AG09319 (cell line): Measurements from ENCODE around the gene ZNF420.
"Not testable (repeated sequence)": the region's sequence is repeated elsewhere in the genome, so short reads cannot be mapped to it uniquely, and the experiment has no call there.

ENCODE experiments used
- DNase-seq: peaks from one replicate; pipeline ENCODE4 v3.0.0-alpha.2; 2010; ENCODE audit warnings: low read depth; ENCODE audit errors: extremely low read depth
- CTCF ChIP-seq: IDR thresholded peaks from 2 replicates; pipeline ENCODE4 v1.5.1; 2011; ENCODE audit warnings: low read depth, mild to moderate bottlenecking, inconsistent platforms, low read length, moderate library complexity

Gene ZNF420

DNA sequence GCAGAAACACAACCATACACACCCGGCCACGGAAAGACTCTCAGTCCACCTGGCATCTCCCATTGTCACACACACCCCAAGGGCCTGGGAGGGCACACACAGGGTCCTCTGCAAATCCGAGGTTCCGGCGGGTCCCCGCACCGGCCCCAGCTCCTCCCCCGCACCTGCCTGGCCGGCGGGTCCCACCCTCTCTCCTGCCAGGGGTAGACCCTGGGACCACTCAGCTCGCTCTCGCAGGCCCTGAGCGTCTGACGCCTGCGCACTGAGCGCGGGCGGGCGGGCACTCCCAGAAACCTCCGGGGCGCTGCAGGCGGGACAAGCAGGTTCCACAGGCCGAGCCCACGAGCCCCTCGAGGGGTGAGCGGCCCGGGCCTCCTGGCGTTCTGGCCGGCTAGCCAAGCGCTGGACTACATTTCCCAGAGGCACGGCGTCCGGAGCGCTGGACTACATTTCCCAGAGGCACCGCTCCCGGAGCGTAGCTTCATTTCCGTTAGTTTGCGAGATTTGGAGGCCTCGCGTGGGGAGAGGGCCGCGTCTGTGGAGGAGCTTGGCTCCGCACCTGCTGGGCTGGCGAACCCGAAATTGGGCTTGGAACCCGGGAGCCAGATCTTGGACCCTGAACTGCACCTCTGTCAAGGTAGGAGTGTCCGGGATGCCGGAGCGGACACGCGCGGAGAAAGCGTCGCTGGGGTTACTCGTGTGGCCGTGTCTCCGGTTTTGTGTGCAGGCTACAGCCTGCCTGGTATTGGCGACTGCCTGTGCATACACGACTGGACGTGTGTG lies at the start of gene ZNF420:
ZNF420 (plus strand) TSS at position 500 of the 783 bp plus-strand sequence. CDS start 10,686 bp downstream, outside the sequence.
- DNase-seq = peak; percentile 88
- TF ChIP-seq CTCF = no peak

DNA sequence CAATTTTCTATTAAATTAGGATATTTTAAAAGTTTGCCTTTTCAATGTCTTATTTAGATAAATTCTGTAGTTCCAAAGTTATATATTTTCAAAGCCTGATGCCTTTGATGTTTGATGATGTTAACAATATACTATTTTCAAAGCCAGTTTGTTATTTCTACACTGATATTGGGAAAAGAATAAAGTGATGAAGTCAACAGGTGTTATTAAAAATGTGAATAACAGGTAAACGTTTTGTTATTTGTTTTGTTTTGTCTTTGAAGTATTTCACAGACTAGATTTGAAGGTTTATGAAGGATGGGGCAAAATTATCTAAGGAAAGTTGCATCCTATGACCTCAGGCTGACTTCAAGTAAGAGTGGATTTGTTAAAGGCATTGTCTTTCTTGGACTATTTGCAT lies 33.1 kb upstream of the ZNF420 start:
- no peak for DNase-seq

GRCh38 chr19:37055330-37055729 lies 22.9 kb upstream of the ZNF420 start:
- TF ChIP-seq CTCF = no peak

More for the DNA sequence above, 33.1 kb upstream of the ZNF420 start:
- no peak for TF ChIP-seq CTCF

DNA sequence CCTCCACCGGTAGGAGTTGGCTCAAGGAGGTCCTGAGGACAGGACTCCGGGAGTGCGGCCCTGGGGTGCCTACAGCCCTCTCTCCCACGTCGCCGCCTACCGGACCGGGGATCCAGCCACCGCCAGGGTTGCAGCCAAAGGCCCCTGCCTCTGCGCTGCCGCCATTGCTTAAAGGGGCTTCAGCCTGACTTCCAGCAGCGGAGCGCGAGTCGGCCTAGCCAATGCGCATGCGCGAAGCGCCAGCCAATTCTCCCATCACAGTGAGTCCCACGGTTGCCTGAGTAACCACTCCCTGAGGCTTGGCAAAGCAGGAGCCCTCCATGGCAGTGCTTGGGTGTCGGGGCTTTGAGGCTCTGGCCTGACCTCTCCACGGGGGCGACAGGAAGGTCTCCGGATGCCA lies 21.5 kb upstream of the ZNF420 start:
- TF ChIP-seq CTCF = no peak
- DNase-seq = no peak

More at GRCh38 chr19:37055330-37055729, 22.9 kb upstream of the ZNF420 start:
- DNase-seq = no peak

GRCh38 chr19:37059142-37059541 lies 19.1 kb upstream of the ZNF420 start:
- no peak for TF ChIP-seq CTCF
- no peak for DNase-seq

DNA sequence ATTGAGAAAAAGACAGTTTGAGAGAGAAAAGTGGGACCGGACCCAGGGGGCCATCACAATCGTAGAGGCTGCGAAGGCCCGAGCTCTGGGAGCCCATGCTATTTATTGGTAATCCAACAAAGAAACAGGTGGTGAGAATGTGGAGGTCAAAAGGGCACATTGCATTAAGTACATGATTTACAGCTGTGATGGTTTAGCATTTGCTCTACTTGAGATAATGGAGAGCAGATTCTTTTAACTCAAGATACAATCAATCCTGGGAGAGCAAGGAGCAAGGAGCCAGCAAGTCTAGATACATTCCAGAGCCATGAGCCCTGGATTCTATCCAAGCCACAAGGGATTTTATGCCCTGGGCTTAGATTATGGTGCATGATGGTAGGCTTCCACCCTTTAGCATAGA lies 13.3 kb upstream of the ZNF420 start:
- DNase-seq = not testable (repeated sequence)

GRCh38 chr19:37074111-37074510 lies 4.1 kb upstream of the ZNF420 start:
- TF ChIP-seq CTCF = no peak

More at GRCh38 chr19:37074111-37074510, 4.1 kb upstream of the ZNF420 start:
- DNase-seq = no peak
